ENCODE results near the gene CDK15.

Gene CDK15

DNA sequence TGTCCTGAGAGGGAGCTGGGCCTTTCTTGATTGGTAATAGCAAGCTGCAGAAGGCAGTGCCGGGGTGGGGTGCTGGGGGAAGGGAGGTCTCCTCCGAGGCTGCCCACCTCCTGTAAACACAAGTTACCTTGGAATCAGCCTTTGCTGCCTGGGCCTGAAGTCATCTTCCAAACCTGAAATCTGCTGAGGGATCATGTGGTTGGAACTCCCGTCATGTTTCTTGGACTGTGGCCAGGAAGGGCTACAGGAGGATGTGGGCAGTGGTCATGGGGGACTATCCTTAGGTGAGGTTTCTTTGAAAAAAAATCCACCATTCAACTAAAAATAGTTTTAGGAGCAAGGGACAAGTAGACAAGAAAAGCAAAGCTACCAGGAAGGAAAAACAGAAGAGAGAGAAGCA lies 74.2 kb downstream of the CDK15 start:
- no peak for TF ChIP-seq ZNF571 (tag by site-specific recombination; IDR thresholded peaks at IDR 0.05)
- TF ChIP-seq ZNF24 (tag by site-specific recombination; IDR thresholded peaks at IDR 0.05): no peak
- TF ChIP-seq KLF16 (tag by site-specific recombination; IDR thresholded peaks at IDR 0.05): no peak
- no peak for TF ChIP-seq MZF1 (tag by site-specific recombination; IDR thresholded peaks at IDR 0.05; ENCODE audit: borderline replicate concordance)
- Histone ChIP-seq H3K4me1 (ENCODE audit: control insufficient read depth, insufficient read depth, low read length) (peaks cover 20% of the 10 kb centered on the region), H3K9me3 (ENCODE audit: control insufficient read depth, insufficient read depth, low read depth, low read length) (no peaks in the 10 kb centered on the region), H3K27ac (ENCODE audit: extremely low read depth, low read depth, low read length) (no peak overlapping the region; the same call in 1 of the 2 replicates), H3K36me3 (ENCODE audit: control insufficient read depth in 2 of 2, insufficient read depth in 1 of 2, low read length in 2 of 2) (no peaks in the 10 kb centered on the region), H3K4me3 (ENCODE audit: low read depth, low read length) (no peak overlapping the region)
- ChIA-PET POLR2A (interaction anchor here (0.9 kb wide), 1 partner anchor 15 kb away, joined by 5 read pairs; no protein-coding TSS in a partner anchor), CTCF (interaction anchor here (1.4 kb wide), 1 partner anchor 20 kb away, joined by 6 read pairs; no protein-coding TSS in a partner anchor)

- TF ChIP-seq ZNF600 (tag by site-specific recombination; IDR thresholded peaks at IDR 0.05) (peak; percentile 87), PATZ1 (tag by site-specific recombination; IDR thresholded peaks at IDR 0.05) (no peak), SP7 (tag by site-specific recombination; IDR thresholded peaks at IDR 0.05) (0 out of 2 replicates have a peak, but pooled peaks have one; percentile 24), TCF7L2 (IDR thresholded peaks at IDR 0.05; ENCODE audit: borderline replicate concordance, low read depth, low read length) (no peak), ZNF223 (tag by site-specific recombination; IDR thresholded peaks at IDR 0.05) (no peak), ZNF677 (tag by site-specific recombination; IDR thresholded peaks at IDR 0.05) (no peak), ZFP37 (tag by site-specific recombination; IDR thresholded peaks at IDR 0.05) (no peak), ZNF596 (tag by site-specific recombination; IDR thresholded peaks at IDR 0.05) (no peak), SCRT2 (tag by site-specific recombination; IDR thresholded peaks at IDR 0.05) (no peak), ZNF23 (tag by site-specific recombination; IDR thresholded peaks at IDR 0.05; ENCODE audit: borderline replicate concordance) (no peak)
- TF ChIP-seq, protein P1, sequence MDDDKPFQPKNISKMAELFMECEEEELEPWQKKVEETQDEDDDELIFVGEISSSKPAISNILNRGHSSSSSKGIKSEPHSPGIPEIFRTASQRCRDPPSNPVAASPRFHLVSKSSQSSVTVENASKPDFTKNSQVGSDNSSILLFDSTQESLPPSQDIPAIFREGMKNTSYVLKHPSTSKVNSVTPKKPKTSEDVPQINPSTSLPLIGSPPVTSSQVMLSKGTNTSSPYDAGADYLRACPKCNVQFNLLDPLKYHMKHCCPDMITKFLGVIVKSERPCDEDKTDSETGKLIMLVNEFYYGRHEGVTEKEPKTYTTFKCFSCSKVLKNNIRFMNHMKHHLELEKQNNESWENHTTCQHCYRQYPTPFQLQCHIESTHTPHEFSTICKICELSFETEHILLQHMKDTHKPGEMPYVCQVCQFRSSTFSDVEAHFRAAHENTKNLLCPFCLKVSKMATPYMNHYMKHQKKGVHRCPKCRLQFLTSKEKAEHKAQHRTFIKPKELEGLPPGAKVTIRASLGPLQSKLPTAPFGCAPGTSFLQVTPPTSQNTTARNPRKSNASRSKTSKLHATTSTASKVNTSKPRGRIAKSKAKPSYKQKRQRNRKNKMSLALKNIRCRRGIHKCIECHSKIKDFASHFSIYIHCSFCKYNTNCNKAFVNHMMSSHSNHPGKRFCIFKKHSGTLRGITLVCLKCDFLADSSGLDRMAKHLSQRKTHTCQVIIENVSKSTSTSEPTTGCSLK (tag by site-specific recombination; IDR thresholded peaks at IDR 0.05): no peak
- ChIA-PET CTCF (no interaction called here), POLR2A (interaction anchor here (0.9 kb wide), 1 partner anchor 15 kb away, joined by 5 read pairs; no protein-coding TSS in a partner anchor)
- Histone ChIP-seq H3K4me1 (ENCODE audit: control insufficient read depth, insufficient read depth, low read length) (peaks cover 20% of the 10 kb centered on the region), H3K27ac (ENCODE audit: extremely low read depth, low read depth, low read length) (no peak overlapping the region), H3K36me3 (ENCODE audit: control insufficient read depth in 2 of 2, insufficient read depth in 1 of 2, low read length in 2 of 2) (no peaks in the 10 kb centered on the region), H3K9me3 (ENCODE audit: control insufficient read depth, insufficient read depth, low read depth, low read length) (no peaks in the 10 kb centered on the region), H3K4me3 (ENCODE audit: low read depth, low read length) (no peak overlapping the region)
These were observed 74.8 kb downstream of the CDK15 start for GRCh38 chr2:201880993-201881611.

DNA sequence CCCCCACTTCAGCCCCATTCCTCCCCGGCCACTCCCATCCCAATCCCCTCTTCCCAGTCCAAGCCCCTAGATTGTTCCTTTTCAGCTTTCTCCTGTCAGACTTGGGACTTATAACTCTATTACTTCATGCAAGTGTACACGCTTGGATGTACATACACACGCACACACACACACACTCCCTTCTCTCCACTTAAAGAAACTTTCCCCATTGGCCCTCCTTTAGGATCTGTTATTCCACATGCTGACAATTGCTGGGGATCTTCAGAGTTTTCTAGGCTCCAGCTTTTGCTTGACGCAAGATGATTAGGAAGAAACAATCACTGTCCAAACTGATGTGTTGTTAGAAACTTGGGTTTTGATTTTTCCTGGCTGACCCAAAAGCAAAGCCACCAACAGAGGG lies 75.4 kb downstream of the CDK15 start:
- Histone ChIP-seq H3K9me3 (ENCODE audit: control insufficient read depth, insufficient read depth, low read depth, low read length) (no peaks in the 10 kb centered on the region), H3K4me3 (ENCODE audit: low read depth, low read length) (no peak overlapping the region), H3K4me1 (ENCODE audit: control insufficient read depth, insufficient read depth, low read length) (peaks cover 22% of the 10 kb centered on the region), H3K27ac (ENCODE audit: extremely low read depth, low read depth, low read length) (no peak overlapping the region), H3K36me3 (ENCODE audit: control insufficient read depth in 2 of 2, insufficient read depth in 1 of 2, low read length in 2 of 2) (no peaks in the 10 kb centered on the region)
- ChIA-PET CTCF (no interaction called here), POLR2A (no interaction called here)
- TF ChIP-seq ZNF776 (tag by site-specific recombination; IDR thresholded peaks at IDR 0.05; ENCODE audit: borderline replicate concordance) (no peak), ZNF184 (tag by site-specific recombination; IDR thresholded peaks at IDR 0.05) (no peak), KLF1 (tag by site-specific recombination; IDR thresholded peaks at IDR 0.05) (no peak), ZNF114 (tag by site-specific recombination; IDR thresholded peaks at IDR 0.05) (no peak), ZNF677 (tag by site-specific recombination; IDR thresholded peaks at IDR 0.05) (no peak), EGR2 (tag by site-specific recombination; IDR thresholded peaks at IDR 0.05; ENCODE audit: low read depth) (no peak), ZNF26 (tag by site-specific recombination; IDR thresholded peaks at IDR 0.05) (no peak), SETDB1 (IDR thresholded peaks at IDR 0.05; ENCODE audit: insufficient read length, low read length) (no peak), ZNF404 (tag by site-specific recombination; IDR thresholded peaks at IDR 0.05) (no peak)
- TF ChIP-seq, protein P2, sequence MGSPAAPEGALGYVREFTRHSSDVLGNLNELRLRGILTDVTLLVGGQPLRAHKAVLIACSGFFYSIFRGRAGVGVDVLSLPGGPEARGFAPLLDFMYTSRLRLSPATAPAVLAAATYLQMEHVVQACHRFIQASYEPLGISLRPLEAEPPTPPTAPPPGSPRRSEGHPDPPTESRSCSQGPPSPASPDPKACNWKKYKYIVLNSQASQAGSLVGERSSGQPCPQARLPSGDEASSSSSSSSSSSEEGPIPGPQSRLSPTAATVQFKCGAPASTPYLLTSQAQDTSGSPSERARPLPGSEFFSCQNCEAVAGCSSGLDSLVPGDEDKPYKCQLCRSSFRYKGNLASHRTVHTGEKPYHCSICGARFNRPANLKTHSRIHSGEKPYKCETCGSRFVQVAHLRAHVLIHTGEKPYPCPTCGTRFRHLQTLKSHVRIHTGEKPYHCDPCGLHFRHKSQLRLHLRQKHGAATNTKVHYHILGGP (tag by site-specific recombination; IDR thresholded peaks at IDR 0.05): no peak

Measured in HEK293 (cell line).